Right lobe of liver (tissue), 4 donors: Measurements from ENCODE around the gene KCNK3.

ENCODE experiments used
- CTCF ChIP-seq, 4 donors: fragments of 200-600 bp in 3 of 4; fragments of 450-650 bp in 1 of 4; IDR thresholded peaks; one replicate each; pipeline versions ENCODE4 v1.5.1 to v1.8.0; 2016 to 2022; ENCODE audit warnings: antibody characterized with exemption in 4 of 4, mild to moderate bottlenecking in 2 of 4
- POLR2A ChIP-seq: fragments of 450-650 bp; IDR thresholded peaks from one replicate; pipeline ENCODE4 v1.6.1; 2017; ENCODE audit warnings: antibody characterized with exemption, mild to moderate bottlenecking
- donor health status: DM: no; HTN: no; CAD: no.
- donor health status: DM: no; HTN: no; CAD: no.
- donor health status: DM: no; HTN: yes; CAD: no.

- TF ChIP-seq CTCF (IDR thresholded peaks at IDR 0.05) (no peak), POLR2A (no peak)
Measured at GRCh38 chr2:26666671-26667070, 25.9 kb upstream of the KCNK3 start.
